WTC11 (cell line): ENCODE results near the gene HDGFL2. TPM values are rescaled to one million over a fixed set of nuclear protein-coding genes. Genes with fewer than 3 reads are reported as not detected.

Source experiments
- ATAC-seq: fragments of 200-7000 bp; cut with Tn5 transposase; 2 replicates; pipeline ENCODE4 v1.10.0; 2021; ENCODE audit warnings: mild to moderate bottlenecking, moderate library complexity
- CTCF ChIA-PET: fragments of 300-600 bp; sonication (Branson Sonifier 250); formaldehyde crosslinking; loops from one replicate; lab custom pipeline; 2021; ENCODE audit warnings: antibody characterized with exemption; lab: Charles Lee
- POLR2A ChIA-PET: fragments of 350-600 bp; sonication (Branson Sonifier 250); formaldehyde crosslinking; loops from one replicate; lab custom pipeline; 2021; ENCODE audit warnings: antibody characterized with exemption; lab: Charles Lee
- DNase-seq: peaks from one replicate; pipeline ENCODE4 v3.0.0; 2021; ENCODE audit warnings: low spot score
- H3K27ac Mint-ChIP-seq: 2 replicates; pipeline ENCODE4 v1.8.0; 2021; ENCODE audit warnings: mixed read lengths
- H3K27me3 Mint-ChIP-seq: 2 replicates; pipeline ENCODE4 v1.8.0; 2021; ENCODE audit warnings: low read depth, mild to moderate bottlenecking, moderate library complexity, mixed read lengths
- H3K36me3 Mint-ChIP-seq: 2 replicates; pipeline ENCODE4 v1.8.0; 2021; ENCODE audit warnings: mixed read lengths
- H3K4me1 Mint-ChIP-seq: 2 replicates; pipeline ENCODE4 v1.8.0; 2022; ENCODE audit warnings: mixed read lengths
- H3K4me3 Mint-ChIP-seq: 2 replicates; pipeline ENCODE4 v1.8.0; 2021; ENCODE audit warnings: mild to moderate bottlenecking, moderate library complexity, mixed read lengths
- H3K9me3 Mint-ChIP-seq: 2 replicates; pipeline ENCODE4 v1.8.0; 2021; ENCODE audit warnings: mixed read lengths
- ARID4B ChIP-seq: sonication (generic); formaldehyde crosslinking; IDR thresholded peaks from 2 replicates; pipeline ENCODE4 v1.8.0; 2023; ENCODE audit warnings: missing genetic modification reagents, mild to moderate bottlenecking, borderline replicate concordance
- ATF1 ChIP-seq: sonication (generic); formaldehyde crosslinking; IDR thresholded peaks from 2 replicates; pipeline ENCODE4 v1.8.1; 2023; ENCODE audit warnings: mild to moderate bottlenecking, moderate library complexity, missing genetic modification reagents
- CBFB ChIP-seq: sonication (generic); formaldehyde crosslinking; IDR thresholded peaks from 2 replicates; pipeline ENCODE4 v1.8.1; 2022; ENCODE audit warnings: mild to moderate bottlenecking, low read depth, missing genetic modification reagents
- FOXK1 ChIP-seq: sonication (generic); formaldehyde crosslinking; IDR thresholded peaks from 2 replicates; pipeline ENCODE4 v1.8.0; 2022; ENCODE audit warnings: mild to moderate bottlenecking, moderate library complexity, missing genetic modification reagents
- GTF2I ChIP-seq: fragments of 250-450 bp; sonication (Bioruptor Pico); conservative IDR thresholded peaks from 2 replicates; pipeline ENCODE4 v1.4.0; 2021; ENCODE audit warnings: mild to moderate bottlenecking
- HMGA2 ChIP-seq: fragments of 250-450 bp; sonication (Bioruptor Pico); IDR thresholded peaks from 2 replicates; pipeline ENCODE4 v1.4.0; 2021; ENCODE audit warnings: mild to moderate bottlenecking, moderate library complexity
- MXD4 ChIP-seq: fragments of 250-450 bp; sonication (Bioruptor Pico); IDR thresholded peaks from 2 replicates; pipeline ENCODE4 v1.8.0; 2021; ENCODE audit warnings: mild to moderate bottlenecking, moderate library complexity, borderline replicate concordance
- MYBL2 ChIP-seq: sonication (generic); formaldehyde crosslinking; IDR thresholded peaks from 2 replicates; pipeline ENCODE4 v1.8.1; 2023; ENCODE audit warnings: mild to moderate bottlenecking, moderate library complexity, missing genetic modification reagents
- NFYB ChIP-seq: sonication (generic); formaldehyde crosslinking; conservative IDR thresholded peaks from 2 replicates; pipeline ENCODE4 v1.8.0; 2022; ENCODE audit warnings: low read depth, missing genetic modification reagents
- NR2C2 ChIP-seq: sonication (generic); formaldehyde crosslinking; IDR thresholded peaks from 2 replicates; pipeline ENCODE4 v1.8.0; 2022; ENCODE audit warnings: mild to moderate bottlenecking, missing genetic modification reagents
- NR3C1 ChIP-seq: sonication (generic); formaldehyde crosslinking; conservative IDR thresholded peaks from 2 replicates; pipeline ENCODE4 v1.8.1; 2023; ENCODE audit warnings: low read depth, mild to moderate bottlenecking, missing genetic modification reagents
- PRDM15 ChIP-seq: sonication (generic); formaldehyde crosslinking; IDR thresholded peaks from 2 replicates; pipeline ENCODE4 v1.8.0; 2022; ENCODE audit warnings: missing genetic modification reagents
- RORB ChIP-seq: fragments of 250-450 bp; sonication (Bioruptor Pico); IDR thresholded peaks from 2 replicates; pipeline ENCODE4 v1.9.0; 2021; ENCODE audit warnings: mild to moderate bottlenecking
- SOX15 ChIP-seq: fragments of 250-450 bp; sonication (Bioruptor Pico); IDR thresholded peaks from 2 replicates; pipeline ENCODE4 v1.9.0; 2021; ENCODE audit warnings: mild to moderate bottlenecking
- STAT6 ChIP-seq: sonication (generic); formaldehyde crosslinking; conservative IDR thresholded peaks from 2 replicates; pipeline ENCODE4 v1.8.1; 2023; ENCODE audit warnings: mild to moderate bottlenecking, low read depth, missing genetic modification reagents, moderate library complexity
- USF2 ChIP-seq: sonication (generic); formaldehyde crosslinking; IDR thresholded peaks from 2 replicates; pipeline ENCODE4 v1.8.1; 2023; ENCODE audit warnings: mild to moderate bottlenecking, missing genetic modification reagents, moderate library complexity
- ZNF138 ChIP-seq: sonication (generic); formaldehyde crosslinking; conservative IDR thresholded peaks from 2 replicates; pipeline ENCODE4 v1.8.1; 2022; ENCODE audit warnings: mild to moderate bottlenecking, moderate library complexity, missing genetic modification reagents
- ZNF396 ChIP-seq: fragments of 250-450 bp; sonication (Bioruptor Pico); IDR thresholded peaks from 2 replicates; pipeline ENCODE4 v1.8.0; 2021; ENCODE audit warnings: mild to moderate bottlenecking, moderate library complexity, borderline replicate concordance
- ZNF512 ChIP-seq: sonication (generic); formaldehyde crosslinking; IDR thresholded peaks from 2 replicates; pipeline ENCODE4 v1.8.1; 2022; ENCODE audit warnings: missing genetic modification reagents, borderline replicate concordance
- total RNA-seq: library from RNA; stranded (reverse); gene quantifications from 3 replicates; pipeline ENCODE4 v1.2.3, GENCODE V29; 2021

The HDGFL2 gene
- total RNA-seq, 1 experiment from 2014 or later, result 115 TPM

- ATAC-seq, result no peak
- Mint-ChIP-seq H3K27ac (peak overlapping the region; percentile 33; the same call in 1 of the 2 replicates), H3K4me1 (no peaks in the 10 kb centered on the region), H3K4me3 (no peak overlapping the region), H3K36me3 (peaks cover 65% of the 10 kb centered on the region), H3K27me3 (no peaks in the 10 kb centered on the region), H3K9me3 (no peaks in the 10 kb centered on the region)
- TF ChIP-seq ZNF512 (CRISPR knock-in tag) (no peak), NFYB (CRISPR knock-in tag) (no peak), NR3C1 (CRISPR knock-in tag) (no peak), GTF2I (CRISPR knock-in tag) (no peak), NR2C2 (no peak)
- POLR2A ChIA-PET, result no interaction called here
- DNase-seq, result no peak
- CTCF ChIA-PET, result no interaction called here
Measured at GRCh38 chr19:4425537-4425936, 46.6 kb upstream of the HDGFL2 start.

GRCh38 chr19:4428326-4428975, 43.6 kb upstream of the HDGFL2 start:
- Mint-ChIP-seq H3K36me3 (peaks cover 79% of the 10 kb centered on the region), H3K4me1 (no peaks in the 10 kb centered on the region), H3K27ac (no peak overlapping the region), H3K9me3 (no peaks in the 10 kb centered on the region), H3K27me3 (no peaks in the 10 kb centered on the region), H3K4me3 (no peak overlapping the region)
- ATAC-seq (no peak), DNase-seq (no peak)
- TF ChIP-seq HMGA2 (CRISPR knock-in tag) (no peak), ZNF138 (CRISPR knock-in tag) (no peak), NR3C1 (CRISPR knock-in tag) (no peak)
- ChIA-PET POLR2A (no interaction called here), CTCF (no interaction called here)

- Mint-ChIP-seq H3K4me1 (no peaks in the 10 kb centered on the region), H3K27ac (peak overlapping the region; percentile 72; the same call in 1 of the 2 replicates), H3K27me3 (no peaks in the 10 kb centered on the region), H3K9me3 (no peaks in the 10 kb centered on the region), H3K36me3 (peaks cover 79% of the 10 kb centered on the region), H3K4me3 (no peak overlapping the region)
- TF ChIP-seq CBFB (CRISPR knock-in tag) (no peak), USF2 (CRISPR knock-in tag) (no peak), ATF1 (no peak), HMGA2 (CRISPR knock-in tag) (no peak), FOXK1 (no peak), PRDM15 (CRISPR knock-in tag) (no peak), SOX15 (CRISPR knock-in tag) (no peak), RORB (CRISPR knock-in tag) (no peak), MYBL2 (no peak), ZNF396 (CRISPR knock-in tag) (no peak), MXD4 (CRISPR knock-in tag) (no peak), NR2C2 (no peak), STAT6 (CRISPR knock-in tag) (no peak), ARID4B (no peak)
- no peak for DNase-seq
- POLR2A ChIA-PET, result no interaction called here
- CTCF ChIA-PET, result no interaction called here
- no peak for ATAC-seq
Measured at GRCh38 chr19:4429256-4429655, 42.8 kb upstream of the HDGFL2 start.
